Activated effector memory CD4-positive, alpha-beta T cell treated with Interleukin-2 at 50 U/mL for 16 hours (primary cell): Measurements from ENCODE around the gene SDCBP2.

Source experiments
- DNase-seq: peaks from one replicate; pipeline ENCODE4 v3.0.0-alpha.2; 2020

SDCBP2 gene

GRCh38 chr20:1327827-1328679 lies 886 bp downstream of the SDCBP2 start:
- DNase-seq = no peak

GRCh38 chr20:1327241-1327653 lies 1.7 kb downstream of the SDCBP2 start:
- no peak for DNase-seq

- DNase-seq = no peak
Observed at GRCh38 chr20:1326031-1326930, 2.7 kb downstream of the SDCBP2 start.

- peak; percentile 97 for DNase-seq
Observed at GRCh38 chr20:1325173-1326030, 3.5 kb downstream of the SDCBP2 start.

GRCh38 chr20:1324598-1325172 lies 4.3 kb downstream of the SDCBP2 start:
- DNase-seq = no peak

GRCh38 chr20:1323830-1324597 lies 4.9 kb downstream of the SDCBP2 start:
- DNase-seq = no peak

GRCh38 chr20:1323256-1323655 lies 5.7 kb downstream of the SDCBP2 start:
- no peak for DNase-seq

GRCh38 chr20:1322511-1323245 lies 6.3 kb downstream of the SDCBP2 start:
- DNase-seq = no peak

GRCh38 chr20:1321654-1321939 lies 7.3 kb downstream of the SDCBP2 start:
- DNase-seq = no peak

- no peak for DNase-seq
Observed at GRCh38 chr20:1320902-1321653, 7.9 kb downstream of the SDCBP2 start.

GRCh38 chr20:1320016-1320415 lies 8.9 kb downstream of the SDCBP2 start:
- no peak for DNase-seq

- no peak for DNase-seq
Observed at GRCh38 chr20:1319462-1319861, 9.5 kb downstream of the SDCBP2 start.

GRCh38 chr20:1319051-1319450 lies 9.9 kb downstream of the SDCBP2 start:
- no peak for DNase-seq

GRCh38 chr20:1317545-1318255 lies 11.2 kb downstream of the SDCBP2 start:
- DNase-seq = no peak

- DNase-seq = no peak
Observed at GRCh38 chr20:1315804-1316203, 13.1 kb downstream of the SDCBP2 start.

- DNase-seq = peak; percentile 33
Observed at GRCh38 chr20:1313236-1313964, 15.5 kb downstream of the SDCBP2 start.

GRCh38 chr20:1312904-1313235 lies 16.1 kb downstream of the SDCBP2 start:
- DNase-seq = no peak

GRCh38 chr20:1312308-1312707 lies 16.6 kb downstream of the SDCBP2 start:
- DNase-seq = no peak

GRCh38 chr20:1310506-1311190 lies 18.3 kb downstream of the SDCBP2 start:
- DNase-seq = no peak
